Body of pancreas (tissue), 4 donors: ENCODE measurements around the gene MT1M. TPM values are rescaled to one million over a fixed set of nuclear protein-coding genes. Genes with fewer than 3 reads are reported as not detected.

Source experiments
- ATAC-seq: fragments of 150-250 bp; one replicate; pipeline ENCODE4 v1.9.1; 2016
- DNase-seq, 4 donors: peaks; one replicate each; pipeline ENCODE4 v3.0.0-alpha.2; 2019
- H3K27ac ChIP-seq, 4 donors: fragments of 200-600 bp; sonication (generic); 1 replicate in 3 of 4; 2 replicates in 1 of 4; pipeline versions ENCODE4 v1.5.1 to v1.6.1; 2016 to 2019; ENCODE audit warnings: mild to moderate bottlenecking in 1 of 4, mixed read lengths in 1 of 4, moderate library complexity in 1 of 4
- H3K27me3 ChIP-seq, 2 donors: fragments of 200-600 bp; sonication (generic); one replicate each; pipeline ENCODE4 v1.6.0; 2016; ENCODE audit warnings: mild to moderate bottlenecking in 1 of 2
- H3K36me3 ChIP-seq, 2 donors: fragments of 200-600 bp; sonication (generic); replicated peaks in 1 of 2; 2 replicates each; pipeline ENCODE4 v1.5.1; 2016; ENCODE audit warnings: low read depth in 2 of 2; ENCODE audit not compliant: insufficient read depth in 1 of 2
- H3K4me1 ChIP-seq: fragments of 200-600 bp; sonication (generic); one replicate; pipeline ENCODE4 v1.6.0; 2016
- H3K4me3 ChIP-seq, 2 donors: fragments of 200-600 bp; sonication (generic); 1 replicate in 1 of 2; 2 replicates in 1 of 2; pipeline ENCODE4 v1.5.1; 2016 to 2019
- H3K9me3 ChIP-seq, 3 donors: fragments of 200-600 bp; sonication (generic); 1 replicate in 2 of 3; 2 replicates in 1 of 3; pipeline ENCODE4 v1.5.1; 2016
- CTCF ChIP-seq, 7 experiments: fragments of 450-650 bp in 4 of 7; fragments of 200-600 bp in 3 of 7; sonication (generic) in 3 of 7; IDR thresholded peaks; one replicate each; pipeline ENCODE4 v1.5.1; 2016 to 2019; ENCODE audit warnings: antibody characterized with exemption in 7 of 7
- POLR2A ChIP-seq, 3 donors: fragments of 450-650 bp; IDR thresholded peaks; one replicate each; pipeline ENCODE4 v1.6.1; 2016; ENCODE audit warnings: antibody characterized with exemption in 3 of 3, mild to moderate bottlenecking in 2 of 3
- WGBS, 2 donors: methylation state at CpG; one replicate each; pipeline ENCODE4 v1.1.5; 2017; 5-methylcytosine and 5-hydroxymethylcytosine counted together
- intact Hi-C: fragments of 100-400 bp; cut with DNase I; formaldehyde crosslinking; loops from one replicate; pipeline ENCODE4 v1.15.1; 2023
- total RNA-seq, 2 donors: library from RNA; depleted of rRNA; stranded (reverse); fragments of >200 nt; gene quantifications; one replicate each; pipeline ENCODE4 v1.1.0, GENCODE V29; 2016

Gene MT1M
- total RNA-seq, 2 donors from 2014 or later, result 9.6 to 112 TPM

GRCh38 chr16:56600398-56600999 is 32.0 kb upstream of the MT1M start:
- Histone ChIP-seq H3K4me1 (no peaks in the 10 kb centered on the region), H3K27me3 (no peaks in the 10 kb centered on the region), H3K27ac (no peak overlapping the region), H3K36me3 (no peaks in the 10 kb centered on the region), H3K4me3 (no peak overlapping the region), H3K9me3 (no peaks in the 10 kb centered on the region)
- TF ChIP-seq CTCF (IDR thresholded peaks at IDR 0.05), result peak; percentile 30 to 63 (median 58)
- TF ChIP-seq POLR2A (IDR thresholded peaks at IDR 0.05), result no peak
- WGBS, 2 donors, result 12 to 20% methylated on average over 8 of the region's 8 CpGs
- ATAC-seq, result peak; percentile 71
- intact Hi-C loops, result loop anchor here (10.0 kb wide), 1 partner anchor 94 kb away; no protein-coding TSS in a partner anchor
- peak; percentile 43 to 61 (median 52) for DNase-seq

- H3K4me3 ChIP-seq, result no peak overlapping the region
- H3K4me1 ChIP-seq, result no peaks in the 10 kb centered on the region
- WGBS, 2 donors, result 53 to 63% methylated on average over 6 to 9 of the region's 9 CpGs
- intact Hi-C loops, result loop anchor here (10.0 kb wide), 1 partner anchor 93 kb away; no protein-coding TSS in a partner anchor
- ATAC-seq (no peak), DNase-seq (no peak)
- no peak for TF ChIP-seq CTCF (IDR thresholded peaks at IDR 0.05)
- no peak for TF ChIP-seq POLR2A (IDR thresholded peaks at IDR 0.05)
- no peaks in the 10 kb centered on the region for H3K36me3 ChIP-seq
- no peak overlapping the region for H3K27ac ChIP-seq
- no peaks in the 10 kb centered on the region for H3K9me3 ChIP-seq
- H3K27me3 ChIP-seq, result no peaks in the 10 kb centered on the region
Measured at GRCh38 chr16:56601325-56601724, 31.1 kb upstream of the MT1M start.

DNA sequence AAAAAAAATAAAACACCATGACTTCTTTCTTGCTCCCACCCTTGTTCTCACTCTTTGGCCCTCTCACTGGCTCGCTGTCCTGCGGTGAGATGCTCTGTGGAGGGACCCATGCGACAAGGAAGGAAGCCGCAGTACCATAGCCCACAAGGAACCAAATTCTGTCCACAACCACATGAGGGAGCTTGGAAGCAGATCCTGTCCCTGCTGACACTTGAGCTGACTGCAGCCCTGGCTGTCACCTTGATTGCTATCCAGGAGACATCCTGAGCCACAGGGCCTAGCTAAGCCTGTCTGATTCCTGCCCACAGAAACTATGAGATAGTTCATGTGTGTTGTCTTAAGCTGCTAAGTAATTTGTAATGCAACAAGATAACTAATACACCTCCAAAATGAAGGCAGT is 28.9 kb upstream of the MT1M start:
- no peaks in the 10 kb centered on the region for H3K9me3 ChIP-seq
- intact Hi-C loops, result loop anchor here (10.0 kb wide), 1 partner anchor 91 kb away; no protein-coding TSS in a partner anchor
- peaks cover 15% of the 10 kb centered on the region for H3K4me1 ChIP-seq
- no peaks in the 10 kb centered on the region for H3K27me3 ChIP-seq
- H3K27ac ChIP-seq, result no peak overlapping the region
- ATAC-seq (no peak), DNase-seq (peak; percentile 46 to 66 (median 60))
- no peak overlapping the region for H3K4me3 ChIP-seq
- 26 to 68% methylated on average over 4 of the region's 4 CpGs for WGBS, 2 donors
- H3K36me3 ChIP-seq, result no peaks in the 10 kb centered on the region
- peak; percentile 27 to 71 (median 54) for TF ChIP-seq CTCF (IDR thresholded peaks at IDR 0.05)
- no peak for TF ChIP-seq POLR2A (IDR thresholded peaks at IDR 0.05)

GRCh38 chr16:56604966-56605365 is 27.5 kb upstream of the MT1M start:
- Histone ChIP-seq H3K9me3 (no peaks in the 10 kb centered on the region), H3K36me3 (no peaks in the 10 kb centered on the region), H3K27me3 (no peaks in the 10 kb centered on the region), H3K27ac (no peak overlapping the region), H3K4me1 (peaks cover 28% of the 10 kb centered on the region), H3K4me3 (no peak overlapping the region)
- DNase-seq, result no peak
- no peak for ATAC-seq
- WGBS, 2 donors, result 82 to 88% methylated on average over 4 of the region's 4 CpGs
- intact Hi-C loops, result loop anchor here (10.0 kb wide), 1 partner anchor 90 kb away; no protein-coding TSS in a partner anchor
- no peak for TF ChIP-seq POLR2A (IDR thresholded peaks at IDR 0.05)
- TF ChIP-seq CTCF (IDR thresholded peaks at IDR 0.05), result no peak

DNA sequence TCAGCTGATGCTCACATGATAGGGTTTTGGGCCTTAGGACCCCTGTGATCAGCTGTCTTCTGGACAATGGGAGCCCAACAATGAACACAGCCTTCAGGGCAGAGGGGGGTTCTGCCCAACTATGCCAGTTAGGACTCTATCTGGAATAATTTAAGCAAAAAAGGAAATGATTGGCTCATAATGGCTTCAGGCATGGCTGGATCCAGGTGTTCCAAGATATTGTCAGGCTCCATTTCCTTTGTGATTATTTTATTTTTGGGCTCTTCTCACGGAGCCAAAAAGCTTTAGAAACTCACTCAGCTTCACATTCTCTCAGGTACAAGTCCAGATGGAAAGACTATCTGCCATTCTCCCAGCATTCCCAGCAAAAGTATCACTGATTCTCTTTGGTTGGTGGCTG is 27.0 kb upstream of the MT1M start:
- intact Hi-C loops, result loop anchor here (10.0 kb wide), 1 partner anchor 89 kb away; no protein-coding TSS in a partner anchor
- Histone ChIP-seq H3K27ac (peak overlapping the region in 2 of 4 donors; percentile 92 to 93), H3K27me3 (no peaks in the 10 kb centered on the region), H3K4me1 (peaks cover 33% of the 10 kb centered on the region), H3K9me3 (no peaks in the 10 kb centered on the region), H3K36me3 (no peaks in the 10 kb centered on the region), H3K4me3 (no peak overlapping the region)
- DNase-seq (no peak), ATAC-seq (no peak)
- WGBS, 2 donors, result 84 to 90% methylated on average over 1 of the region's 1 CpG
- TF ChIP-seq POLR2A (IDR thresholded peaks at IDR 0.05), result no peak
- no peak for TF ChIP-seq CTCF (IDR thresholded peaks at IDR 0.05)
